Lower leg skin (tissue), 3 donors: Measurements from ENCODE around the gene SOS1.

Source experiments
- POLR2A ChIP-seq, 2 donors: fragments of 450-650 bp; IDR thresholded peaks; one replicate each; pipeline ENCODE4 v1.6.1; 2016 to 2017; ENCODE audit warnings: antibody characterized with exemption in 2 of 2, mild to moderate bottlenecking in 1 of 2, moderate library complexity in 1 of 2
- TF ChIP-seq, protein P1 (sequence below), 3 donors: fragments of 450-650 bp; IDR thresholded peaks; one replicate each; pipeline ENCODE4 v1.5.1; 2016; ENCODE audit warnings: antibody characterized with exemption in 3 of 3, mild to moderate bottlenecking in 3 of 3, moderate library complexity in 2 of 3

DNA sequence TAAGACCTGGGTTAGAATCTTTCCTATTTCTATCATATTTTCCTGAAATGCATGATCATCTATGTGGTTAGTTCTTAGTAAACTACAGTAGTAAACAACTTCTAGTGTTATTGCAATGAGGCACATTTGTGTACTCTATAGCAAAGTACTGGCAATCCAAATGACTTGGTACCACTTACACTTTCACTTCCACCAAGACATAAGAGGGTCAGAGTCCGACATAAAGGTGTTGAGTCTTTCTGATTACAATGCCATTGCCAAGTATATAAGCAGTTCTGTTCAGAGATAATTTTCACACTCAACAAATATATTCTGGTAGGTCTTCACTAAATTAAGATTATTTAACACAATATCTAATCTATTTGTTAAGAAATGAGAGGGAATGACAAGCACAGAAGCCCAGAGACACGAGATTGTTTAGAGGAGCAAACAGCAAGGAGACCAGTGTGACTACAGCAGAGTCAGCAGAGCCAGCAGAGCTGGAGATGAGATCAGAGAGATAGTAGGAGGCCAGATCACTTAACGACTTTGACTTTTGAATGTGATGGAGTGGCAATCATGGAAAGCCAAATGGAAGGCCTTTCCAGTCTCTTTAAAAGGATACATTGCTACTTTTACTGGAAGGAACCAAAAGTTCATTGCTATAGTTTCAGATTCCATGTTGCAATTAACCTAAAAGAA, 27.5 kb downstream of the SOS1 start:
- TF ChIP-seq, protein P1, sequence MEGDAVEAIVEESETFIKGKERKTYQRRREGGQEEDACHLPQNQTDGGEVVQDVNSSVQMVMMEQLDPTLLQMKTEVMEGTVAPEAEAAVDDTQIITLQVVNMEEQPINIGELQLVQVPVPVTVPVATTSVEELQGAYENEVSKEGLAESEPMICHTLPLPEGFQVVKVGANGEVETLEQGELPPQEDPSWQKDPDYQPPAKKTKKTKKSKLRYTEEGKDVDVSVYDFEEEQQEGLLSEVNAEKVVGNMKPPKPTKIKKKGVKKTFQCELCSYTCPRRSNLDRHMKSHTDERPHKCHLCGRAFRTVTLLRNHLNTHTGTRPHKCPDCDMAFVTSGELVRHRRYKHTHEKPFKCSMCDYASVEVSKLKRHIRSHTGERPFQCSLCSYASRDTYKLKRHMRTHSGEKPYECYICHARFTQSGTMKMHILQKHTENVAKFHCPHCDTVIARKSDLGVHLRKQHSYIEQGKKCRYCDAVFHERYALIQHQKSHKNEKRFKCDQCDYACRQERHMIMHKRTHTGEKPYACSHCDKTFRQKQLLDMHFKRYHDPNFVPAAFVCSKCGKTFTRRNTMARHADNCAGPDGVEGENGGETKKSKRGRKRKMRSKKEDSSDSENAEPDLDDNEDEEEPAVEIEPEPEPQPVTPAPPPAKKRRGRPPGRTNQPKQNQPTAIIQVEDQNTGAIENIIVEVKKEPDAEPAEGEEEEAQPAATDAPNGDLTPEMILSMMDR (IDR thresholded peaks at IDR 0.05): no peak
- no peak for TF ChIP-seq POLR2A (IDR thresholded peaks at IDR 0.05)
